KMS-11 (cell line): ENCODE data around the gene PTPRN2.
"Not testable (repeated sequence)": the region's sequence is repeated elsewhere in the genome, so short reads cannot be mapped to it uniquely, and the experiment has no call there.

Source experiments
- H2AFZ ChIP-seq: fragments of 200-600 bp; sonication (generic); 2 replicates; pipeline ENCODE4 v1.6.1; 2016; ENCODE audit warnings: antibody characterized with exemption, mixed run types, low read depth
- H3K27ac ChIP-seq: fragments of 200-600 bp; sonication (generic); 2 replicates; pipeline ENCODE4 v1.6.1; 2016; ENCODE audit warnings: mild to moderate bottlenecking, mixed run types
- H3K27me3 ChIP-seq: fragments of 200-600 bp; sonication (generic); 2 replicates; pipeline ENCODE4 v1.6.1; 2017; ENCODE audit warnings: mild to moderate bottlenecking, low read depth, mixed run types, moderate library complexity; ENCODE audit not compliant: insufficient read depth
- H3K36me3 ChIP-seq: fragments of 200-600 bp; sonication (generic); 2 replicates; pipeline ENCODE4 v1.6.1; 2017; ENCODE audit warnings: mild to moderate bottlenecking, mixed run types; ENCODE audit not compliant: insufficient read depth
- H3K4me1 ChIP-seq: fragments of 200-600 bp; sonication (generic); 2 replicates; pipeline ENCODE4 v1.6.1; 2016; ENCODE audit warnings: mild to moderate bottlenecking, low read depth, mixed run types; ENCODE audit not compliant: poor library complexity, severe bottlenecking
- H3K4me2 ChIP-seq: fragments of 200-600 bp; sonication (generic); 2 replicates; pipeline ENCODE4 v1.7.0; 2016; ENCODE audit warnings: mild to moderate bottlenecking, mixed run types
- H3K4me3 ChIP-seq: fragments of 200-600 bp; sonication (generic); IDR thresholded peaks from 2 replicates; pipeline ENCODE4 v1.6.1; 2017; ENCODE audit warnings: low read depth, low read length, mixed read lengths; ENCODE audit not compliant: insufficient read depth
- H3K79me2 ChIP-seq: fragments of 200-600 bp; sonication (generic); 2 replicates; pipeline ENCODE4 v1.6.1; 2016; ENCODE audit warnings: low read depth, mixed run types; ENCODE audit not compliant: insufficient read depth
- H3K9ac ChIP-seq: fragments of 200-600 bp; sonication (generic); 2 replicates; pipeline ENCODE4 v1.6.1; 2016; ENCODE audit warnings: mild to moderate bottlenecking, mixed run types
- H4K20me1 ChIP-seq: fragments of 200-600 bp; sonication (generic); 2 replicates; pipeline ENCODE4 v1.6.1; 2016; ENCODE audit warnings: mild to moderate bottlenecking, mixed run types; ENCODE audit not compliant: insufficient read depth
- CTCF ChIP-seq: fragments of 200-600 bp; sonication (generic); conservative IDR thresholded peaks from 2 replicates; pipeline ENCODE4 v1.6.1; 2017; ENCODE audit warnings: low read depth, mild to moderate bottlenecking, antibody characterized with exemption, low read length, moderate library complexity, mixed read lengths

Gene PTPRN2

GRCh38 chr7:158516524-158516923, 71.1 kb downstream of the PTPRN2 start:
- peaks cover 48% of the 10 kb centered on the region; the same call in 1 of the 2 replicates for H3K27me3 ChIP-seq
- no peak overlapping the region for H3K9ac ChIP-seq
- H4K20me1 ChIP-seq = no peaks in the 10 kb centered on the region
- TF ChIP-seq CTCF = no peak
- H3K79me2 ChIP-seq = no peaks in the 10 kb centered on the region
- H2AFZ ChIP-seq = no peak overlapping the region
- no peaks in the 10 kb centered on the region for H3K36me3 ChIP-seq
- H3K4me2 ChIP-seq = no peak overlapping the region
- no peak overlapping the region for H3K27ac ChIP-seq
- no peak overlapping the region for H3K4me3 ChIP-seq
- no peaks in the 10 kb centered on the region for H3K4me1 ChIP-seq

DNA sequence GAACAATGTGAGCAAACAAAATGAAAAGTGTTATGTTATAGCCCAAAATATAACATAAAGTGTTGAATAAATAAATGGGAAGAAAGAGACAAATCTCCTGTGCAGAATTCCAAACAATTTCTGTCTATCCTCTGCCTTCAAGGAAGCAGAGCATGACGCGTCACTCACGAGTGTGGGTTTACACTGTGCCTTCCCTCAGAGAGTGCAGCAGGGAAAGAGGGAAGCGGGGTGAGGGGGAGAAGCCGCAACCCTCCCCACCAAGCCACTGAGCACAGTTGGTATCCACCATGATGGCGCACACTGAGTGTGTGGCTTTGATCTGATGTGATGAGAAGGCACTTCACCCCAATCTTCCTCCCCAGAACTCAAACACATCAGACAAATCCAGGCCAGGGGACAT, 74.8 kb downstream of the PTPRN2 start:
- H4K20me1 ChIP-seq = no peaks in the 10 kb centered on the region
- H3K27ac ChIP-seq = no peak overlapping the region
- no peaks in the 10 kb centered on the region for H3K36me3 ChIP-seq
- H3K79me2 ChIP-seq = no peaks in the 10 kb centered on the region
- no peak overlapping the region for H3K9ac ChIP-seq
- no peak for TF ChIP-seq CTCF
- no peak overlapping the region for H2AFZ ChIP-seq
- H3K4me2 ChIP-seq = no peak overlapping the region
- H3K4me3 ChIP-seq = no peak overlapping the region
- peaks cover 45% of the 10 kb centered on the region; the same call in 1 of the 2 replicates for H3K27me3 ChIP-seq
- no peaks in the 10 kb centered on the region for H3K4me1 ChIP-seq

GRCh38 chr7:158512042-158512441, 75.6 kb downstream of the PTPRN2 start:
- Histone ChIP-seq H4K20me1 (no peaks in the 10 kb centered on the region), H3K4me2 (no peak overlapping the region), H3K27me3 (peaks cover 42% of the 10 kb centered on the region; the same call in 1 of the 2 replicates), H3K27ac (no peak overlapping the region), H3K36me3 (no peaks in the 10 kb centered on the region), H3K4me1 (no peaks in the 10 kb centered on the region), H3K9ac (no peak overlapping the region), H2AFZ (no peak overlapping the region), H3K4me3 (no peak overlapping the region), H3K79me2 (no peaks in the 10 kb centered on the region)
- no peak for TF ChIP-seq CTCF

DNA sequence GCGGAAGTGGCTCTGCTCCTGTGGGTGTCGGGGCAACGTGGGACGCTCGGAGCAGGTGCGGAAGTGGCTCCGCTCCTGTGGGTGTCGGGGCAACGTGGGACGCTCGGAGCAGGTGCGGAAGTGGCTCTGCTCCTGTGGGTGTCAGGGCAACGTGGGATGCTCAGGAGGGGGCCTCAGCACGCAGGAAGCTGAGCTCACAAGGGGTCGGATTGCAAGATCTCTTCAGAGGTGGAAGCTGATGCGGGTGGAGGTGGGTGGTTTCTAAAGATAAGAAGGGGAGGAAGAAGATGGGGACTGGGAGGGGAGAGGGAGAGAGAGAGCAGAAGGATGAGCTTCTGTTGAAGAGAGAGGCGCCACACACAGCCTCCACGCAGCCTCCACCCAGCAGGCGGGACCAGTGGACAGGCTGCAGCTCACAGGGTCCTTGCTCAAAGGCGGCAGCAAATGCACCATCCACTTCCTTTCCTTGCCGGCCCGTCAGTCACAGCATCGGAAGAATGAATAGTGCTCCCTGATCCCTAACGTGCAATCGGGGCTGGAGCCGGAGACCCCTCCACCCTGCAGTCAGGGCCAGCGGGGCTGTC, 78.7 kb downstream of the PTPRN2 start:
- Histone ChIP-seq H3K36me3 (no peaks in the 10 kb centered on the region), H4K20me1 (no peaks in the 10 kb centered on the region), H3K4me3 (no peak overlapping the region), H3K27me3 (peaks cover 26% of the 10 kb centered on the region; the same call in 1 of the 2 replicates), H2AFZ (no peak overlapping the region), H3K27ac (no peak overlapping the region), H3K4me1 (no peaks in the 10 kb centered on the region), H3K4me2 (no peak overlapping the region), H3K79me2 (no peaks in the 10 kb centered on the region), H3K9ac (no peak overlapping the region)
- TF ChIP-seq CTCF = no peak

DNA sequence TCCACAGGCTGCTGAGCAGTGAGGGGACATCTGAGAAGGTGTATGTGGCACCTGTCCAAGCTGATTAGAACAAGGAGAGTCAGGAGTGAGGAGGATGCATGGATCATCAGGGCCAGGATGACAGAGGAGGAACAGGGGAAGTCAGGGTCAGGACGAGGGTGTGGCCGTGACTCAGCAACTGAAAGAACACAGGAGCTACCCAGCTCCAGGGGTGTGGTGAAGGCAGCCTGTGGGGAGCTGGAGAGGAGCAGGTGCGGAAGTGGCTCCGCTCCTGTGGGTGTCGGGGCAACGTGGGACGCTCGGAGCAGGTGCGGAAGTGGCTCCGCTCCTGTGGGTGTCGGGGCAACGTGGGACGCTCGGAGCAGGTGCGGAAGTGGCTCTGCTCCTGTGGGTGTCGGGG, 79.3 kb downstream of the PTPRN2 start:
- H3K4me2 ChIP-seq, H3K36me3 ChIP-seq, H3K79me2 ChIP-seq, H2AFZ ChIP-seq, H3K4me1 ChIP-seq, H3K9ac ChIP-seq, H3K4me3 ChIP-seq, H3K27ac ChIP-seq, H4K20me1 ChIP-seq: not testable (repeated sequence)
- peaks cover 24% of the 10 kb centered on the region; the same call in 1 of the 2 replicates for H3K27me3 ChIP-seq
